ENCODE data around the gene ANKHD1.

GRCh38 chr5:140570058-140570457 lies 168.4 kb downstream of the ANKHD1 start:
- no peak for TF ChIP-seq CTCF (IDR thresholded peaks at IDR 0.05)
- no peak for TF ChIP-seq POLR2A (IDR thresholded peaks at IDR 0.05)
